Measurements from ENCODE around the gene ZNF385C.

DNA sequence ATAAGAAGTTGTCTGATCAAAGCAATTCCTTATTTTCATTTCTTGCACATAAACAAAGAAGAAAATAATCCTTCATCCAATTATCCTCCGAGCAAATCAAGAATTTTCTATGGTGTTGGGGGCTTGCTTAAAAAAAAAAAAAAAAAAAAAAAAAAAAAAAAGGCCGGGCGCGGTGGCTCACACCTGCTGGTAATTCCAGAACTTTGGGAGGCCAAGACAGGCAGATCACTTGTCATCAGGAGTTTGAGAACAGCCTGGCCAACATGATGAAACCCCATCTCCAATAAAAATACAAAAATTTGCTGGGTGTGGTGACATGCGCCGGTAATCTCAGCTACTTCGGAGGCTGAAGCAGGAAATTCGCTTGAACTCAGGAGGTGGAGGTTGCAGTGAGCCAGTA is 112.4 kb downstream of the ZNF385C start:
- TF ChIP-seq EZH2phosphoT487 (IDR thresholded peaks at IDR 0.05; ENCODE audit: borderline replicate concordance, low read depth, low read length) (no peak), CTCF (conservative IDR thresholded peaks at IDR 0.05; ENCODE audit: low read length) (no peak)

All from OCI-LY7 (cell line).